Heart left ventricle (tissue), 13 donors: Measurements from ENCODE around the gene MYH10.

Source experiments
- CTCF ChIP-seq, 12 donors: fragments of 200-600 bp; sonication (generic) in 4 of 12; IDR thresholded peaks; one replicate each; pipeline versions ENCODE4 v1.5.0 to v1.8.0; 2018 to 2022; ENCODE audit warnings: antibody characterized with exemption in 12 of 12, mild to moderate bottlenecking in 5 of 12
- POLR2A ChIP-seq, 2 donors: fragments of 450-650 bp; IDR thresholded peaks; one replicate each; pipeline ENCODE4 v1.6.1; 2017; ENCODE audit warnings: antibody characterized with exemption in 2 of 2, mild to moderate bottlenecking in 2 of 2, moderate library complexity in 2 of 2
- donor health status: ischemic (EF 13 %, LVEDD 7.1; RV severe dilation, severe dysfunction).
- donor health status: DM: no; HTN: yes; CAD: no.
- donor health status: DM: no; HTN: no; CAD: no.
- donor health status: ischemic (EF 25% LVEDD 6.9; RV normal size, moderate dysfunction).
- donor health status: ischemic (EF 25% LVEDD 5.7; RV mildly dilated, moderate dysfunction).
- donor health status: ischemic (EF 35%, LVEDD 5.7; RV mildly dilated, moderate dysfunction).
- donor health status: nonischemic (EF 11% LVEDD 7.7; RV severe dilation, severe dysfunction).
- donor health status: DM: yes; HTN: yes; CAD: no.
- donor health status: PGD.
- donor health status: ischemic (EF 29% LVEDD 5.4; RV normal size, mild dysfunction).
- donor health status: nonischemic (EF 23%, LVEDD 6.1; RV moderate dilation, normal function).

DNA sequence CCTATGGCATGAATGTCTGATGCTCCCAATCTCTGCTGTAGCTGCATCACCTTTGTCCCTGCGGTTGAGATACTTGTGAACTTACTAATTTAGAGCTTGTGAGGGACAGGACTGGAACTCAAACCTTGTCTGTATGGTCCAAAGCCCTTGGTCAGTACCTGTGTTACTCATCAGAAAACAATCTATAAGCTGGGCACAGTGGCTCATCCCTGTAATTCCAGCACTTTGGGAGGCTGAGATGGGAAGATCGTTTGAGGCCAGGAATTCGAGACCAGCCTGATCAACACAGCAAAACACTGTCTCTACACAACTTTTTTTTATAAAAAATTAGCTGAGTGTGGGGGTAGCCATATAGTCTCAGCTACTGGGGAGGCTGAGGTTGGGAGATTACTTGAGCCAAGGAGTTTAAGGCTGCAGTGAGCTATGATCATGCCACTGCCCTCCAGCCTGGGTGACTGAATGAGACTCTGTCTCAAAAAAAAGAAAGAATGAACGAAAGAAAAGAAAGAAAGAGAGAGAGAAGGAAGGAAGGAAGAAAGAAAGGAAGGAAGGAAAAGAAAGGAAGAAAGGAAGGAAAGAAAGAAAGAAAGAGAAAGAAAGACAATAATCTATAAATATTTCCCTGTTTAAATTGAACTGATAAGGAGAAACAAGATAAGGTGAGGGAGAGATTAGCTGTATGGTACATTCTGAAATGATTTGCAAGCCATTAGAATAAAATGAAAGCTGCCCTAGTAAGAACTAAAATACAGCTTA lies 31.7 kb upstream of the MYH10 start:
- TF ChIP-seq CTCF (IDR thresholded peaks at IDR 0.05) (no peak), POLR2A (IDR thresholded peaks at IDR 0.05) (no peak)
